GM19468 (cell line): Measurements from ENCODE around the gene TOGARAM1.
"Not testable (repeated sequence)": the region's sequence is repeated elsewhere in the genome, so short reads cannot be mapped to it uniquely, and the experiment has no call there.

Experiments
- ATAC-seq: cut with Tn5 transposase; IDR thresholded peaks from one replicate; pipeline ENCODE4 v1.9.1; 2021; ENCODE audit warnings: mild to moderate bottlenecking, moderate library complexity, moderate number of reproducible peaks; ENCODE audit not compliant: unreplicated experiment; ENCODE audit errors: extremely low read depth

TOGARAM1 gene

GRCh38 chr14:45028107-45028626 lies 66.2 kb downstream of the TOGARAM1 start:
- no peak for ATAC-seq

DNA sequence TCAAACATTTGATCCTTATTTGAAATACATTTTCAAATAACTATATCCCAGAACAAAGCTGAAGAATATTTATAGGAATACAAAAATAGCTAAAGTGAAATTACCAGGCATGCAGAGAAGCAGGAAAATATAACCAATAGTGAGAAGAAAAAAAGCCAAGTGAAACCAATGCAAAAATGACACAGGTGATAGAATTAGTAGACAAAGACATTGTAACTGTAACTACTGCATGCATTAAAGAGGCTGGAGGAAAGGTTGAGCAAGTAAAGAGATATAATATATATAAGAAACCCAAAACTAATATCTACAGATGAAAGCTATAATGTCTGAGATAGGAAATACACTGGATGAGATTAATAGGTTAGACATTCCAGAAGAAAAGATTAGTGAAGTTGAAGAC lies 72.7 kb downstream of the TOGARAM1 start:
- ATAC-seq: no peak

- no peak for ATAC-seq
Measured at GRCh38 chr14:45038256-45038655, 76.3 kb downstream of the TOGARAM1 start.

GRCh38 chr14:45038865-45039264 lies 76.9 kb downstream of the TOGARAM1 start:
- no peak for ATAC-seq

DNA sequence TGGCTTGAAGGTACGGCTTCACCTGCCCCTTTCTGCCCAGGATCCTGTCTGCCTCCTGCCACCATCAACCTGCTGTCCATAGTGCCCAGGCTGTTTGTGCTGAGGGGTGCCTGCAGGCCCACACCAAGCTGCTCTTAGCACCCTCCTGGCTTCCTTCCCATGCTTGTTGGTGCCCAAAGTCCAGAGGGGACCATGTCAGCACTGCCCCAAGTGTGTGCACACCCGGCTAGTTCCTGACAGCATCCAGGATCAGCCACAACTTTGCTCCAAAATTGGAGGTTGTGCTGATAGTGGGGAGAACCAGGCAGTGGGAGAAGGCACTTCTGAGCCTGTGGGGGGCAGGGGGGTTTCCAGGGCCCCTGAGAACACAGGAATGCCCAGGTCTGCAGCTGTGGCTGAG lies 77.4 kb downstream of the TOGARAM1 start:
- ATAC-seq: no peak

- ATAC-seq: no peak
Measured at GRCh38 chr14:45041641-45042040, 79.7 kb downstream of the TOGARAM1 start.

- ATAC-seq: no peak
Measured at GRCh38 chr14:45044638-45045037, 82.6 kb downstream of the TOGARAM1 start.

DNA sequence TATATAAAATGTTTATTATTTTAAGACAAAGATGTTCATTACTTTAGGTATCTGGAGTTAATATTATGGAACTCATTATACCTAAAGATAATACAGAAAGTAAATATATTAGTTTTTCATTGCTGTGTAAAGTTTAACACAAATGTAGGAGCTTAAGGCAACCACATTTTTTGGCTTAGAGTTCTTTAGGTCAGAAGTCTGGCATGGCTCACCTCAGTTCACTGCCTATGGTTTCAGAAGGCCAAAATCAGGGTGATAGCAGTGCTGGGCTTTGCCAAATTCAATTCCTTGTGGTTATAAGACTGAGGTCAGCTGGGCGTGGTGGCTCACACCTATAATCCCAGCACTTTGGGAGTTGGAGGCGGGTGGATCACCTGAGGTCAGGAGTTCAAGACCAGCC lies 86.4 kb downstream of the TOGARAM1 start:
- no peak for ATAC-seq

DNA sequence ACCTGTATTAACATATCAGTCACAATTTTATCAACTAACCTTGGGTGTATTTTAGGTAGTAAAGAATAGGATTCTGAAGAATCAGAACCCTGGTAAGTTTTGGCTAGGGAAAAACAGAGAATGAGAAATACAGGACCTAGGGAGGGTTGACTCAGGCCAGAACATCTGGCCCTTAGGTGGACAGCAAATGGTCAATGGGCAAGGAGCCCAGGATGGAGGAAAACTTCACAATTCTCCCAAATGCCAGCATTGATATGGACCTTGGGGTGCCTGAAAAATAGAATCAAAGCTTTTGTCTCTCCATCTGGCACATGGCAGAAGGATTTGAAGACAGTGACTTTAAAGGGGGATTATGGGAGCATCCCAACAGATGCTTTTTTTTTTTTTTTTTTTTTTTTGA lies 89.2 kb downstream of the TOGARAM1 start:
- no peak for ATAC-seq

GRCh38 chr14:45051896-45052295 lies 89.9 kb downstream of the TOGARAM1 start:
- ATAC-seq: no peak

- ATAC-seq: no peak
Measured at GRCh38 chr14:45057349-45057748, 95.4 kb downstream of the TOGARAM1 start.

- no peak for ATAC-seq
Measured at GRCh38 chr14:45057881-45058364, 95.9 kb downstream of the TOGARAM1 start.

- ATAC-seq: no peak
Measured at GRCh38 chr14:45060551-45060950, 98.6 kb downstream of the TOGARAM1 start.

GRCh38 chr14:45065540-45065939 lies 103.5 kb downstream of the TOGARAM1 start:
- ATAC-seq: no peak

DNA sequence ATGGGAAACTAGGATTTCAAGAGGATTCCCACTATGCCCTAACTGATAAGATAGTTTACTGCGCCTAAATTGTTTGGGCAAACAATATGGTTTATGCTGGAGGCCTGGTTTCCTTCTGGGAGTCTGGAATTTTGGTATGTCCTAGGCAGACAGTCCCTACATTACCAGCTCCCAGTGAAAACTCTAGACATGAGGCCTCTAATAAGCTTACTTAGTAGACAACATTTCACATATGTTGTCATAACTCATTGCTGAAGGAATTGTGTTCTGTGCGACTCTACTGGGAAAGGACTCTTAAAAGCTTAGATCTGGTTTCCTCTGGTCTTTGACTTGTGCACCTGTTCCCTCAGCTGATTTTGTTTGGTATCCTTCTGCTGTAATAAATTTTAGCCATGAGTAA lies 104.0 kb downstream of the TOGARAM1 start:
- ATAC-seq: no peak

- ATAC-seq: no peak
Measured at GRCh38 chr14:45066667-45067066, 104.7 kb downstream of the TOGARAM1 start.

GRCh38 chr14:45068396-45068795 lies 106.4 kb downstream of the TOGARAM1 start:
- ATAC-seq: no peak

DNA sequence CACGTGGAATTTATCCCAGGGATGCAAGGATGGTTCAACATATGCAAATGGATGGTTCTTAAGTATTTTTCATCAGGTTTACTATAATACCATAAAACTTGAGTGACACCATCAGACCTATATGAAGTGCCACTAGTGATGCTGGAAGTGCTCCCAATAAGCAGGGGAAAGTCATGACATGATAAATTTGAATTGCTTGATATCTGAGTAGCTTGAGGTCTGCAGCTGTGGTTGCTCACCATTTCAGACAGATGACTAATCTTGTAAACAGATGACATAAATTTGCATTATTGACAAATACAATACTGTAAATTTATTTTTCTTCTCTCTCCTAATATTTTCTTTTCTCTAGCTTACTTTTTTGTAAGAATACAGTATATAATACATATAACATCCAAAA lies 108.2 kb downstream of the TOGARAM1 start:
- no peak for ATAC-seq

DNA sequence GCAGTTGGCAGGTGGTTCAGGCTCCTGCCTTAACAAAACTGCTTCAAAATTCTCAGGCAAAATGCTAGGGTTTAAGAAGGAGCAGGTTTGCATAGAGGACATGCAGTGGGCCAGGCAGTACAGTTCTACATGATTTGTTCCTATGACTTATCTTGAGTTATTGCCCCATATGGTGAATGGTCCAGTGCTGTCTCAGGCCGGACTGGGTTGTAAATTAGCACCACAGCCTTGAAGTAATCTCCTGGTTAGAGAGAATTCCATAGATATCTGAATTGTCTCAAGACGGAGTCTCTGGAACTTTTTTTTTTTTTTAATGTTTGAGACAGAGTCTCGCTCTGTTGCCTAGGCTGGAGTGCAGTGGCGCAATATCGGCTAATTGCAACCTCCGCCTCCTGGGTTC lies 110.1 kb downstream of the TOGARAM1 start:
- ATAC-seq: no peak

DNA sequence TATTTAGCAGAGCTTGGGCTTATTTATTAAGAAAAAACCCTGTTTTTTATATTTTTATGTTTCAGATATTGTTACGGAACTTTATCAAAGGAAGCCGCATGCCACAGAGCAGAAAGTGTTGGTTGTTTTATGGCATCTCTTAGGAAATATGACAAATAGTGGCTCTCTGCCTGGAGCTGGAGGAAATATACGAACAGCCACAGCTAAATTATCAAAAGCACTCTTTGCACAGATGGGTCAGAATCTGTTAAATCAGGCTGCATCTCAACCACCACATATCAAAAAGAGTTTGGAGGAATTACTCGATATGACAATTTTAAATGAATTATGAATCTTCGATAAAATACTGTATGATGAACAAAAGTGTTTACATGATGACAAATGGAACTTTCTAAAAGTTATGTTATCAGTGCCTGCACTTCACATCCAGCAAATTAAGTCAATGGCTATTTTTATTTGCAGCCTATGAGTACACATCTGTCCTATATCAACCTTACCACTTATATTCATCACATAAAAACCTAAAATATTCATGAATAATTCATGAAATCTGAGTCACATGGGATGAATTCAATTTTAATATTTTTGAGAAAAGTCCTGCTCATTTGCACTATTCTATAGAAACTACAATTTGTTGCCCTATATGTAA lies 111.4 kb downstream of the TOGARAM1 start:
- no peak for ATAC-seq

GRCh38 chr14:45078323-45078722 lies 116.3 kb downstream of the TOGARAM1 start:
- ATAC-seq: no peak

GRCh38 chr14:45080416-45080968 lies 118.5 kb downstream of the TOGARAM1 start:
- not testable (repeated sequence) for ATAC-seq
